Inflammatory macrophage treated with lipopolysaccharide for 1 hour (primary cell): Measurements from ENCODE around the gene RAP2A.
A peak's percentile ranks its signal among the peaks of the same experiment; 100 is the strongest.

Experiments used
- DNase-seq, 2 donors: peaks; one replicate each; pipeline ENCODE4 v3.0.0-alpha.2; 2020 to 2022

RAP2A gene

GRCh38 chr13:97433727-97434396 lies at the start of gene RAP2A:
Gene RAP2A (plus strand): TSS chr13:97434169. CDS start chr13:97434471, 302 bp downstream.
- peak; percentile 83 to 84 for DNase-seq

DNA sequence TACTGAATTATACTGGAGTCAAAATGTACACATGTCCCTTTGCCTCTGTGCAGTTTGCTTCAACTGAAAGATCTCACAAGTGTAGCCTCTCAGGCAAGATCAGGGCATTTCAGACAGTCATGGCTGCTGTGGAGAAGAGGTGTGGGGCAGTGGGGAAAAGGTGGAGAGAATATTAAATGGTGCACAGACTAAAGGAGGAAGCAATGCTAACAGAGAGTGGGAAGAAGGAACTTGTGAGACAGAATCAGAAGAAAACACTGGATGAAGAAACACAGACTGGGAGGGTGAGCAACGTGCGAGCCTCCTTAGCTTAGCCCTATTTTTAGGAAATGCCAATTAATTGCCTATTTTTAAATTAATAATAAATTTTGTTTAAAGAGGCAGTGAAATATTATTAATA lies 49.6 kb upstream of the RAP2A start:
- peak; percentile 74 to 84 for DNase-seq

- DNase-seq = no peak
Observed at GRCh38 chr13:97385146-97385545, 48.8 kb upstream of the RAP2A start.

DNA sequence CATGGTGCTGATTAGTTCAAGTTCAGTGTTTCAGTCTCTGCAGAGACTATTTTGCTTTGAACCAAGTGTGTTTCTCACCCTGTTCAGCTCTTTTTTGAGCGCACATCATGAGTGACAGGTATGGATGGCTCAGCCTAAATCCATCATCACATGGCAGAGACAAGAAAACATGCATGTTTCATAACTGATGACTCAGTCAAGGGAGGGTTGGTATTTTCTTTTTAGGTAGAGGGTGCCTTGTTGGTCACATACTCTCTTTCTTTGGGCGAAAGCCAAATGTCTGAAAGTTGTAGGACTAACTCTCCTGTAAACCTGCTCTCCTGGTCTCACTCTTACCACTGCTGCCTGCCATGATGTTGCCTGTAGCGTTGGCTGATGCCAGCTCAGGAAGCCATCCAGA lies 48.1 kb upstream of the RAP2A start:
- peak; percentile 12 to 39 for DNase-seq

DNA sequence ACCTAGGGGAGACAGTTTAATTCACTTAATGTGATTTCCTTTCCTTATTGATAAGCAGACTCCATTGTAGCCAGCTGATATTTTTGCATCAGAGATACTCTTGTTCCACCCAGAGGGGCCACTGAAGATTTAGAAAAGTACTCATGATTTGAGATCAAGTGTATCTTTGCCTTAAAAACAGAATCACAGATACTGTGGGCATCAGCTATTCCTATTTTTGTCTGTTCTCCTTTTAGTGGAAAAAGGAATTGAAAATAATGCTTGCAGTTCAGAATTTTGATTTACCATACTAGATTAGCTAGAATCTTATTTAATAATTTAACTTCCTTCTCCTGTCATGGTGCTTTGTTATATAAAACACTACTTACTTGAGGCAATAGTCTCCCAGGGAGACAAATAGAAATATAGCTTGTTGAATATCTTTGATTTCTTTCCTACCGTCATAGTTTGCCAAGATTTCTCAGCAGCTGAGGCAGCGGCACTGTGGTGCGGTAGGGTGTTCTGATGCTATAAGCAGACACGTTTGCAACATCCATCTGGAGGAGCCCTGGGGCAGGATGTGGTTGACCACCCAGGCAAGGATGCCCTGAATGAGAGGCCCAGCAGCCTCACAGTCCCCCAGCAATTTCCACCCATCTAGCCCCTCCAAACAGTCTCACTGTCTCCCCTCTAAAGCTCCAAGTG lies 47.0 kb upstream of the RAP2A start:
- DNase-seq = peak; percentile 20 to 33

DNA sequence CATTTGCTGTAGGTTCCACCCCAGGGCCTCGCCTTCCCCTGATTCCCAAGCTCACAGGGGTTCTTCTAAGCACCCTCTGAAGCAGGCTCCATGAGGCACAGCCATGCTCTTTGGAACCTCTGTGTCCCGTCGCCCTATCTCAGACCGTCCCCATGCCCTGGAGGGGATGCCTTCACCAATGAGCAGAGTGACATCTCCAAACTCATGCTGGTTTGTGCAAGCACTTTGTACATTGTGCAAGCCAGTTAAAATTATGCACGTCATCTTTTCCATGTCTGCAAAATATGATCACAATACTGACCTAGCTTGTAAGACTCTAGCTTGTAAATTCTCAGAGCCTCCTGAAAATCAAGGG lies 46.5 kb upstream of the RAP2A start:
- DNase-seq = peak; percentile 65 to 71

DNA sequence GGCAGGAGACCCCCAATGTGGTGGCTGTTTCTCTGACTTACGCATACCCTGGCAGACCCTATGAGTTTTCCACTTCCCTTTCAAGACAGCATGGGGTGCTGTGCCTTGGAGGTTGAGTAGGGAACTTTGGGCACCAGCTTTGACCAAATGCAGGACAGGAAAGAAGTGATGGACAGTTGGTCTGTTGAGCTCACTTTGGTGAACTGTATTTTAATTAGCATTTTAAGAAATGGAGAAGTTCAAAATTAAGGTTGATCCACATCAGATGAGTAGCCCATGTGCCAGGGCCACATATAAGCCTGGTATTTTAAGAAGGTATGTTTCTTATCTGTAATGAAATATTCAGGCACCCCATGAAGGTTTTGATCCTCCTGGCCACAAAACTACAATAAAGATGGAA lies 46.1 kb upstream of the RAP2A start:
- DNase-seq = no peak

- peak in 1 of 2 donors; percentile 20 for DNase-seq
Observed at GRCh38 chr13:97388373-97388772, 45.6 kb upstream of the RAP2A start.

- DNase-seq = peak; percentile 38 to 58
Observed at GRCh38 chr13:97390941-97391600, 42.9 kb upstream of the RAP2A start.

- no peak for DNase-seq
Observed at GRCh38 chr13:97392020-97392419, 41.9 kb upstream of the RAP2A start.

GRCh38 chr13:97394542-97394941 lies 39.4 kb upstream of the RAP2A start:
- no peak for DNase-seq

DNA sequence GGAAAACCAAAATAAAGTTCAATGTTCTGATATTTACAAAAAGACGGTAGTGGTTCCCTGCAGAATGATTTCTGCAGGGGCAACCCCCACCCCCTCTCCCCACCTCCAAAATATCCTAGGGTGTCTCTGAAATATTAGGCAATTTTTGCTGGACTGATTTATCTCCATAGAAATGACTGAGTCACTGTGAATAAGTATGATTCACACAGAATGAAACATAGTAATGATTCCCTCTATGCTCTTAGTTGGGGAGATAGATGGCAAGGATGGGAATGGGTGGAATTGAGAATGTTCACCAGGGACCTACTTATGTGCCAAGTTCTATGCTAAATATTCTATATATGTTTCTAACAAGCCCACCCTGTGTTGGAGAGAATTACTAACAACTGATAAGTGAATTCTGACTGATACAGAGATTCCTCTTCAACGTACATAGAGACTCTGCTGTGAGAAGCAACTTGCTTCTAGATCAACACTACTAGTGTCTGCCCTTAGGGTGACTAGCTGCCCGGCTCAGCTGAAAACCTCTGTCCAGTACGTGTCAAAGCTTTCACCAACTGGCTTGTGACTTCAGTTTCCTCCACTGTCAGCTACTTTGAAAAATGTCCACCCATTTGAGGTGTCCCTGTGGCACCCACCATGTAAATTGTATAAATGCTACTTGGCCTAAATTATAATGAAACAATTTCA lies 38.4 kb upstream of the RAP2A start:
- peak; percentile 14 to 59 for DNase-seq

GRCh38 chr13:97397267-97397666 lies 36.7 kb upstream of the RAP2A start:
- no peak for DNase-seq

DNA sequence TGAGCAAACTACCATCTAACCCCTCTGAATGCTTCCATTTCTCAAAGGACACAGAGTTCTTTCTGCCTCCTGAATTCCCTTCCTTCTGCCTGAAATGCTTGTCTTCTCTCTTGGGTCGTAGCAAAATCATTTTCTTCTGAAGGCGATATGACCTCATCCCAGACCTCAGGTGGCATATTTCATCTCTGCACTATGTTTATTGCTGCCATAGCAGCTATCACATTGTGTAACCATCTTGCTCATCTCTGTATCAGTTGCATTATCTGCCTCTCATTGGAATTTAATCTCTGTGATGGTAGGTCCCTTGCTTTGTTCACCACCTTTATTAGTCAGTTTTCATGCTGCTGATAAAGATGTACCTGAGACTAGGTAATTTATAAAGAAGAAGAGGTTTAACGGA lies 32.5 kb upstream of the RAP2A start:
- DNase-seq = no peak

DNA sequence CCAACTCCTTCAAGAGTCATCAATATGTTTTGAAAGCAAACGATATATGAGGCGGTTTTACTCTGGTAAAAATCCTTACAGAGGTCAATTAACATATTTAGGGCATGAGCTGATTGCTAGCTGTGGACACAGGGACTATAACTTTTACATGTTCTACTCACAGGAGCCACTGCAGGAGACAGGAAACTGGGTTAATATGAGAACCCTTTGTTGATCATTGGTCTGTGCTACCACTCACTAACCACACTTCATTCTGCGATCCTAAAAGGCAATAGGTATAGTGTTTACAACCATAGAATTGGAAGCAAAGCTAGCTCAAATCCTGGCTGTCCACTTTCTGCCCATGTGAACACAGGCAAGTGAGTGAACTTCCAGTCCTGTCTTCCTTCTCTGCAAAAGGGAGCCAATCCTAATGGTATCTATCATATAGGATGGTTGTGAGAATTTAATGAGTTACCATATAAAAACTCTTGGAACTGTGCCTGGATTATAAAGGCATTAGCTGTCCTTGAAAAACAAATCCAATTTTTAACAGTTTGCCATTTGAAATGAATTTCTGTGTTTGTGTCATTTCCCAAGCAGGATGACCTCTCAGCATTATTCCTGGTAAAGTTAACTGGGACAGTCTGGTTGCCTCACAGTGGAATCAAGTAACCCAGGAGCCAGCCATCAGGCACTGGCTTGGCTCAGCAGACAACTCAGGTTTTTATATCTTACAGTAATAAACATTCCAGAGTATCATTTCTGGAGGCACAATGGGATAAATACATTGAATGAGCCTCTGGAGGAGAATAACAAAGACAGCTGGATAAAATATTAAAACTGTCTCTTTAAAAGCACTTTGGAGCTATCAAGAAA lies 29.8 kb upstream of the RAP2A start:
- DNase-seq = no peak

- DNase-seq = no peak
Observed at GRCh38 chr13:97407540-97407939, 26.4 kb upstream of the RAP2A start.

DNA sequence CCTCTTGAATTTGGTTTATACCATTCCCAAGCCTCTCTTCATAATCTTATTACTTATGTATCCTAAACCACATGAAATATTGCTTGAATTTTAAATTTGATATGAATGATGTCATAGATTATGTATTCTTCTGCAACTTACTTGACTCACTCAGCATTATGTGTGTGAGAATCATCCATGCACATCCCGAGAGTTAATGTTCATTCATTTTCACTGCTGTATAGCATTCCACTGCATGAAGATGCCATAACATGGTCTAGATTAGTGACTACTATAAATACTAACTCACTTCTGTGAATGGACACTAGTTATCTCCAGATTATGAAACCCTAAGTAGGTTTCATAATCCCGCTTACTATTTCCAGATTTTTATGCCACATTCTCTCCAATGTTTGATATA lies 25.0 kb upstream of the RAP2A start:
- DNase-seq = no peak

DNA sequence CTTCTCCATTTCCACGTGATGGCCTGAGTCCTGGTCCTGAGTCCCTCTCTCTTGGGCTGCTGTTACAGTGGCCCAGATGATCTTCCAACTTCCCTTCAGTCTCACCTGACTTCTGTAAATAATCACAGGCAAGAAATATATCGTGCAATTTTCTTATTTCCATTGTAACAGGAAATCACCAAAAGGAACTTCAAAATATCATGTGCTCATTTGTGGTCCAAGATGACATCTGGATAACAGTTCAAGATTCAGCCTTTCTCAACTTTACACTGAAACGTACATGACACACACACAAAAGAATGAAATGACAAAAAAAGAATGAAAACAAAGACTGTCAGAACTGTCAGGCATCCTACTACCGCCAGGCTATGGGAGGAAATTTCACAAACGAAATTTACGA lies 22.0 kb upstream of the RAP2A start:
- DNase-seq = no peak

DNA sequence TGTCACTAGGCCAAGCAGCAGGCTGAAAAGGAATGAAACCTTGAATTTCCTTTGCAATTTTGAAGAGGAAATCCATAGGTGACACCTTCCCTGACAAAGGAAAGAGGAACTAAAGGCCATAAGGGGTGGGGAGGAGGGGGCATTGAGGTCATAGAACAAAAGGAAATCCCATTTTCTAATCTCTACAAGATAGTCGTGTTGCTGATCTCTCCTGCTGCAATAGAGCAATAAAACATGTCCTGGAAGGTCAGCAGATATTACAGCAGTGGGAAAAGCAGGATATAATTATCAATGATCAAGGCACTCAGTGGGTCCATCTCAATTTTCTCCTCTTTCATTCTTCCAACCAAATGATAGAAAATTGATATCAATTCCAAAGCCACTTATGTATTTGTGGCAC lies 20.3 kb upstream of the RAP2A start:
- DNase-seq = no peak

DNA sequence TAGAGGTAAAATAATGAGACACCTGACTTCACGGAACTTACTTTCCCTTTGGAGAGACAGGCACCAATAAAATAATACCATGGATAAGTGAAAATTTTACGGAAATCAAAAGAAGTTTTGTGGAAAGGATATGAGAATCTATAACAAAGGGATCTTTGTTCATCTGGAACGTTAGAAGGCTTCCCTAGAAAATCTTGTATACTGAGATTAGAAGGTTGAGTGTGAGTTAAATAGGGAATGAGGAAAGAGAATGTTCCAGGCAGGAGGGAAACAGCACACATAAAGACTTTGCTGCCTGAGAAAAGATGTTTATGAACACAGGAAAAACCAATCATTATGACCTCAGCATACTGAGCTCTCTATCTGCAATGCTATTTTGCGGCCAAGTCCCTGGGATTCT lies 19.6 kb upstream of the RAP2A start:
- no peak for DNase-seq

- no peak for DNase-seq
Observed at GRCh38 chr13:97417698-97418097, 16.3 kb upstream of the RAP2A start.
